HG03196 (cell line): ENCODE results near the gene CALML3.

Source experiments
- ATAC-seq: cut with Tn5 transposase; IDR thresholded peaks from one replicate; pipeline ENCODE4 v1.9.1; 2021; ENCODE audit not compliant: unreplicated experiment

CALML3 gene

DNA sequence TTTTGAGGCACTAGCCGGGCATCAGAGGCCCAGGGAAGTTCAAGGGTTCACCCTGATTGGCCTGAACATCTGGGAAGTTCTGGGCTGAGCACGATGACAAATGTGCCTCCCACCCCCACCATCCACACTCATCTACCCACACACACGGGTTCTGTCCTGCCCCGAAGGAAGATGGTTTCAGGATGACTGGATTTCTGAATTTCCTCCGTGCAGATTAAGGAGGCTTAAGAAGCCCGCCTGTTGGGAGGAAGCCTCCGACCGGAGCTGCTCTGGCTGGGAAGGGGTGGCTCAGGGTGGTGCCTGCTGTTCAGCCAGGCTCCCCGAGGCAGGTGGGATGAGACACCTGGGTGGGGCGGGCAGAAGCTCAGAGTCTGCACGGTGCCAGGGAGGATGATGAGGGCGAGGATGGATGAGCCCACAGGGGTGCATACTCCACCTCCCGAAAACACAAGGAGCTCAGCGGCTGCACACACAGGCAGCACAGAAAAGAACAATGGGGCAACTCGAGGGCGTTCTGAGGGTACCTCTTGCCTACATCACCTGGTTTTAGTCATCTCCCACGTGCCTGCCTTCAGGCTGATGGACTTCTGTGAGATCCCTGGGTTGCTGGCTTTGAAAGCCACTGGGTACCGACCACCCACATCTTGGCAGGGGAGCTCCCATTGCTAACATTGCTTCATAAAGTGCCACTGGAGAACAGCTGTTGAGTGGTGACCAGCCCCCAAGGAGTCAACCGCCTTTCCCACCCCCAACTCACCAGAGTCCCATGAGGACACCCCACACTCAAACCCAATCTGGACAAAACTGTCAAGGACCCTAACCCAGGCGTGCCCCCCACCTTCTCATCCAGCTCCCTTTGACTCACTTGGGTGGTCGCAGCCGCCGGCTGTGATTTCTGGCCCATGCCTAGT, 41.2 kb downstream of the CALML3 start:
- no peak for ATAC-seq

DNA sequence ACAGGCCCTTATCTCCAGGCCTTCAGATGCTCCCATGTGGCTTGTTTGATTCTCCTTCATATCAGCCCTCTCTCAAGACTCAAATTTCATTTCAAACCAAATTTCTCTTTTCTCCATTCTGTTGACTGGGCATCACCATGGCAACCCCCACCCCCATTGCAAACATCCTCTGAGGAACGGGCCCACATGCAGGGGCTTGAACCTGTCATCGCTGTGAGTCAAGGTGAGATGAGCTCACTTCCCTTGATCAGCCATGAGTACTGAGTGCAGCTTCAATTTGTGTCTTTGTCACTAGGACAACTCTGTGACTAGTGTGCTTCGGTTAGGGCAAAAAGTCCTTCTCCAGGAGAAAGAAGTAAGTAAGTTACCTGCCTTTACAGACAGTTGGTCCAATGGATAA, 41.9 kb downstream of the CALML3 start:
- no peak for ATAC-seq

DNA sequence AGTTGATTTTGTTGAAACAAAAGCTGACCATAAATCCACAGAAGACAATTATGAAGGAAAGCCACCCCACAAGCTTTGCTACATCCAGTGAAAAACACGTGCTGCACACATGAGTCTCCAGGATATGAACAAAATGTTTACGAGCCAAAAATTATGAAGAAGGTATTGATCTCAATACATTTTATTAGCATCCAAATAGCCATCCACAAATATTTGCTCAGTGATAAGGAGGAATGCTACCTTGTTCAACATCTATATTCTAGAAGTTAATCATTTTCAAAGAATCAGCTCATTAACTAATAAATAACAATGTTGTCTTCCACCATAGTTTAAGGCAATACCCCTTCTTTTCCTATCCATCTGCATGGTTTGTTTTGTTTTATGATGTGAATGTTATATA, 42.7 kb downstream of the CALML3 start:
- ATAC-seq = no peak

DNA sequence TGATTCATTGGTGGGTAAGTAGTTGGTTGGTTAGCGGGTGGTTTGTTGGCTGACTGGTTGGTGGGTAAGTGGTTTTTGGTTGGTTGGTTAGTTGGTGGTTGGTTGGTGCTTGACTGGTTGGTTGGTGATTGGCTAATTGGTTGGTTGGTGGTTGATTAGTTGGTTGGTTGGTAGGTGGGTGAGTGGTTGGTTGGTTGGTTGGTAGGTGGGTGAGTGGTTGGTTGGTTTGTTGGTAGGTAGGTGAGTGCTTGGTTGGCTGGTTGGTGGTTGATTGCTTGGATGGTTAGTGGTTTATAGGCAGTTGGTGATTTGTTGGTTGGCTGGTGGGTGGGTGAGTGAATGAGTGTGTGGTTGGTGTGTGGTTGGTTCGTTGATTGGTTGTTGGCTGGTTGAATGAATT, 44.2 kb downstream of the CALML3 start:
- ATAC-seq = no peak

DNA sequence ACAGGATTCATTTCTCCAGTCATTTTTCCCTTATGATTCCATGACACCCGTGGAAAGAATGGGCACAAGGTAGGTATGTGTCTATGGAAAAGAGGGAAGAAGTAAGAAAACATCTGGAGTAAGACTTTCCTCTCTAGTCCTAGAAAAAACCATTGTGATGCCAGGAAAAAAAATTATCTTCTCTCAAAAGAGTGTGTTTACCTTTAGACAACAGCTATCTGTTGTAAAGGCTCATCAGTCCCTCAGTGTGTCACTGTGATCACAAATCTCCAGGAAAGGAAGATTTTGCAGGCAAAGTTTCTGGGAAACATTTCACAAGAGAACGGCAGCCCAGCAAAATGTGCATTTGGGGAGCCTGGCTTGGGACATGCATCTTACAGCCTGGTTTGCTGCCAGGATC, 44.8 kb downstream of the CALML3 start:
- ATAC-seq = no peak

DNA sequence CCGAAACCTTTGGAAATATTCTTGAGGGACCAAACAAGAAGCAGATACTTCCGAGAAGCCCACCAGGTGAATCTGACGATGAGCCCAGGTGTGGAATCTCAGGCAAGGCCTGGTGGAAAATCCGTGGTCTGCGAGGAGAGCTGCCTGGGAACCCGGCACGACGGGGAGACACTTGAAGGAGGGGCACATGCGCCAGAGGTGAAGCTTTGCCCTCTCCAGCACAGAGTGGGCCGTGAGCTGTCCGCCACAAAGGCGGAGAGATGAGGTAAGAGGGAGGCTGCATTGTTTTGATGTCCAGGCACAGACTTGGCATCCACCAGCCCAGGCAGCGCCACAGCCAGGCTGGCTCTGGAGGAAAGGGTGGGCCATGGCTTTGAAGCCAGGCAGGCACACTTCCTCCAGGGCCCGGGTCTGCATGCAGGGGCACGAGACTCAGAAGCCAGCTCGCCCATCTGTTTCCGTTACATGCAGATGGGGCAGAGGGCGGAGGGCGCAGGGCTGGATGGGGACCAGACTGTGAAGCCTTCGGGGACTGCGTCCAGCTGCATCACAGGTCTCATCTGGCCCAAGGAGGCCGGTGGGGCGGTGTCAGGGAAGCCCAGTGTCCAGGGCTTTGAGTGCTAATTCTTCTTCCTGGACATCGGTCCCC, 45.4 kb downstream of the CALML3 start:
- no peak for ATAC-seq

DNA sequence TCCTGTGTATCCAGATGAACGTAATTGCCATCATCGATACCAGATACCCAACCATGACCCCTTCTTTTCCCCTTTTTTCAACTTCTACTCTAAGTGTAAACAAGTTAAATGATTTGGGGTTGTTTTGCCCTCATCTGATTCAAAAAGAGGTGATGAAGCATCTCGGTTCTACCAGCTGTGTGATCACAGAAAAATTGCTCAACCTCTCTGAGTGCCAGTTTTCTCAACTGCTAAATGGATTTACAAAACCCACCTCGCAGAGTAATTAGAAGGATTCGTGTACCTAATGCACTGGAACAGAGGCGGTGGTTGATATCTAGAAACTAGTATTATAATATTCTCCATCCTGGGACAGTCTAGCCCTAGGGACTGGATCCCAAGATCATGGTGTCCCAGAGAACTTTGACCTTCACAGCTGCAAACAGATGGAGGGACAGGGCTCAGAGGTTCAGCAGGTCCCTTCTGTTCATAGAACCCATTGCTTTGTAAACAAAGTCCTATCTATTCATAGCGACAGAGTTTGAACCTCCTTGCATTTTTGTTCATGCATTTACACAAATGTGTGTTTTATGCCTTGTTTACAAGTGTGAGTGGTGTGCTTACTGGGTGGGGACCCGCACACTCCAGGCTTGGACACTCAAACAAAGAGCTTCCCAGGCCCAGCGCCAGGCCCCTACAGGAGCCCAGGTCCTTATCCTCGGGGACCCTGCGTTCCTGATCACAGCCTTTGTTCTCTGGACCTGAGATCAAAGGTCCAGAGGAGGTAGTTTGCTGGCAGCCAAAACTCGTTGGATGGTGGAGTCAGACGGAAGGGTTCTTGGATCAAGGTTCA, 46.4 kb downstream of the CALML3 start:
- no peak for ATAC-seq

DNA sequence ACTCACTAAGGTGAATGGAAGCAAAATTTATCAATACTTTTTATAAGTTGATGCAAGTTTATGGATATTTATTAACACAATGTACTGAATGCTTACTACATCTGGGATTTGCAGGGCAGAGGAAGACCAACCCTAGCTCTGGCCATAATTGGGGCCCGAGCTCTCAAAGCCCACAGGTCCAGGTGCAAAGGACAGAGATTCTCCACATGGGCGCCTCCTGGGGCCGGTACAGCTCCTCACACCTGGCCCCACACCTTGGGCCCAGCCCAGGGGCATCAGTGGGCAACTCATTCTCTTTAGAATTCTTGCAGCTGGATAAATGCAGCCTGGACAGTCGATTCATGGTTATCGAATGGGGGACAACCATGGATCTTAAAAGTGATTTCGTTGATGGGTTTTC, 47.1 kb downstream of the CALML3 start:
- ATAC-seq = no peak

DNA sequence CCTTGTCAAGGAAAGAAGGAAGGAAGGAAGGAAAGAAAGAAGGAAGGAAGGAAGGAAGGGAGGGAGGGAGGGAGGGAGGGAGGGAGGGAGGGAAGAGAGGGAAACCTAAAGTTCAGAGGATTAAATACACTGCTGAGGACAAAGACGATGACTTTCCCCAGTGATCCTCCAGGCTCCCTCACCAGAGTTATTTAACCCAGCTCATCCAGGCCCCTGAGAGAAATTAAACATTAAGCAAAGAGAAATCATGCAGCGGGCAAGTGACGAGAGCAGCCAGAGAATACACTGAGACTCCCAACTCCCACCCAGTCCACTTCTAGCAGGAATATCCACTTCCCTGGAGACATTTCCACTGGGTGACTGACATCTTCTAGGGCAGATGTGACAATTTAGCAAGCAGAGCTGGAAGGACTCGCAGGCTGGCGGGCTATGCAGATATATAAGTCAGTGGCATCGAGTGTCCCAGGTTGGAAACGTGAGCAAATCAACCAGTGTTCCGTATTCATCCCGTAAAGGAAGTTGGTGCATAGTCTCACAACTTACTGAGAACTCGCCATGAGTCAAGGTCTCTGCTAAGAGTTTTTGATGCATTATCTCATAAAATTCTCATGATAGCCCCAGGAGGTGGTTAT, 48.7 kb downstream of the CALML3 start:
- no peak for ATAC-seq

DNA sequence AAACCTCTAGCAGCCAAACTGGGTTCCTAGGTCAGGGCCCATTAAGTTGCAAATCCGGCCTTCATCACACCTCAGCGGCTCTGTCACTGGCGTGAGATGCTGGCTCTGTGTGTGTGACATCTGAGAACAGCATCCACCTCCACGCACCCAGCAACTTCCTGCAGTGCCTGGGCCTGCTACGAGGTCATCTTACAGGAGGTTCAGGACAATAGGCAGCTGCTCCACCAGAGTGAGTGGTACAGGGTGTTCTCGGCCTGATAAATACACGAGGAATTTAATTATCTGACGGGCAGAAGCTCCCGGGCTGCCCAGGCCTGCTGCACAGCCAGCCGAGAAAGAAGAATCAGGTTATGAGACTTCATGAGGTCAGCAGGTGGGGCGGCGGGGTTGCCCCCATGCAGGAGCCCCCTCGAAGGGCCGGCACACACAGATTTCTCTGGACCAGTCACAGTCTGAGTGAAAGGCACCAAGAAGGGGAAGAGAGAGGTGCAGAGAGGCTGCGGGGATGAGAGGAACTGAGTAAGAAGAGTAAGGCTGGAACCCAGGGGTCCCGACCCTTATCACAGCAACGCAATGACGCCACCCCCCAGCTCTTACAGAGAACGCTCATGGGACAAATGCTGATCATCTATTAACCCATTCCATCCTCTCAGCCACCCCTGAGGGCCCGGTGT, 49.3 kb downstream of the CALML3 start:
- ATAC-seq = no peak

DNA sequence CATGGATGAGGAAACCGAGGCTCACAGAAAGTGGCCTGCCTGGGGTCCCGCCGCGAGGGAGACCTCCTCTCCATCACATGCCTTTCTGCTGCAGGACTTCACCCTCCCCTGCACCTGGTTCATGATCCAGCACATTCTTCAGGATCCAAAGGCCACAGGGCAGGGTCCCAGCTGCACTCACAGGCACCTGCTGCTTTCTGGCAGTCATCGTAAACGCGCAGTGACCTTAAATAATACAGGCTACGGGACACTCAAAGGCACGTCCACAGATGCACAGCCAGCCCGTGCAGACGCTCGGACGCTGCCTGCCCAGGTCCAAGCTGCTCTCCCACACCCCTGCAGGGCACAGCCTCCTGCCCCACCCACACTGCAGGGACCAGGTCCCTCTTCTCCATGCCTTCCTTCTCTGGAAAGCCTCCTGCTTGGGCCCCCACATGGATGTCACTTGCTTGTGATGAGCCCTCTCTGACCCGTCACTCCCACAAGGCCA, 49.9 kb downstream of the CALML3 start:
- no peak for ATAC-seq

DNA sequence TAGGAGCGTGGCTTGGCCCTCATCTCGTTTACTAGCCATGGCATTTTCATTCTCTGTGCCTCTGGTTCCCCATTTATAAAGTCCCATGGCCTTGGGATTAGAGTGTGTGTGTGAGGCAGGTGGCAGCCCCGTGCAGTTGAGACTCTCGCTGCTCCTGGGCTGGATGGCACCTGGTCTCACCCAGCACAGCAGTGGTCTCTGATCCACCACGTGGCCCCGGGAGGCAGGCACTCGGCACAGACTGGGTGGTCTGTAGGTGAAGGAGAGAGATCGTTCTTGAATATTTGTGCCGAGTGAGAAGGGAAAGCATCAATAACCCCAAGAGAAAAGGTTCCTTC, 50.4 kb downstream of the CALML3 start:
- no peak for ATAC-seq

DNA sequence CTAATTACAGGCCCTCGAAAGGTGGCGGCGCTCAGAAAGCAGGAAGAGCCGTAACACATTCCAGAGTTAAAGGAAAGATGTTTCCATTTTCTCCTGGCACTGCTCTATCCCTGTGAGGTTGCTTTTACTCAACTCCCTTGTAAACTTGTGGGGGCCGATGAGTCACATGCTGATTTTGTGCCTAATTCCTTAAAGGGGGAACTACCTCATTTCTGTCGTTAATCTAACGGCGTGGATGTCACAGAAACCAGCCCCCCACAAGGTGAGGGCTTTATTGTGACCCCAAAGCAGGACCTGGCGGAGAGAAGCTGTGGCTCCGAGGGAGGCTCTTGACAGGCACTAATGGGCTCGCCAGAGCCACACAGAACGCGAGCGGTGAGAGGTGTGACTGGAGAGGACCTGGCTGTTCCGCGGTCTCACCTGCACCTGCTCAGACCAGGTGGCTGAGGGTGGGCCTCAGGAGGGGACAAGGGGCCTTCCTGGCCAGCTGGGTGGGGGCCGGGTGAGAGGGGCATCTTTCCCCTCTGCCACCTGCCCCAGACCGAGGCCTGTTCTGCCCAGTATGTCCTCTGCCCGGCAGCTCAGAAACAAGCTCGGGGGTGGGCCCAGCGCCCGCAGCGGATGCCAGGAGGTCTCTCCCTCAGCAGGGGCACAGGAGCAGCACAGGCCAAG, 50.9 kb downstream of the CALML3 start:
- ATAC-seq = no peak

DNA sequence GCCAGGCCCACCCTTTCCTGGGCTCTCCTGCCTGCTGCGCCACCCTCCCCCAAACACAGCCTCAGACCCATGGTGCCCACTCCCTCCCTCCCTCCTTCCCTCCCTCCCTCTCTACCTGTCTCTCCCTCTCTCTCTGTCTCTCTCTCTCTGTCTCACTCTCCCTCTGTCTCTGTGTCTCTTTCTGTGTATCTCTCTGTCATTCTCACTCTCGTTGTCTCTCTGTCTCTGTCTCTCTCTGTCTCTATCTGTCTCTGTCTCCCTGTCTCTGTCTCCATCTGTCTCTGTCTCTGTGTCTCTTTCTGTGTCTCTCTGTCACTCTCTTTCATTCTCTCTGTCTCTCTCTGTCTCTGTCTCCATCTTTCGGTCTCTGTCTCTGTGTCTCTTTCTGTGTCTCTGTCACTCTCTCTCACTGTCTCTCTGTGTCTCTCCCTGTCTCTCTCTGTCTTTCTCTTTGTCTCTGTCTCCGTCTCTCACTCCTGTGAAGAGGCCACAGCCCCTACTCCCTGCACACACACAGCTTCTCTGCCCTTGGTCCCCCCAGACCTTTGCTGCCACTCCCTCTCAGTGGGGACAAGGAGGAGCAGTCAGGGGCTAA, 51.5 kb downstream of the CALML3 start:
- ATAC-seq = no peak
